ENCODE results near the gene CAMK2D.
A peak's percentile ranks its signal among the peaks of the same experiment; 100 is the strongest.

The CAMK2D gene

GRCh38 chr4:113607998-113608397, 153.5 kb downstream of the CAMK2D start:
- no peak for DNase-seq (ENCODE audit: low read depth)
- no peak for TF ChIP-seq CTCF (IDR thresholded peaks at IDR 0.05; ENCODE audit: insufficient read depth, low read depth, low read length, missing control alignments)

GRCh38 chr4:113607147-113607720, 154.3 kb downstream of the CAMK2D start:
- TF ChIP-seq CTCF (IDR thresholded peaks at IDR 0.05; ENCODE audit: insufficient read depth, low read depth, low read length, missing control alignments): no peak
- no peak for DNase-seq (ENCODE audit: low read depth)
- H3K4me3 ChIP-seq (ENCODE audit: low read length): no peak overlapping the region

More at GRCh38 chr4:113607998-113608397, 153.5 kb downstream of the CAMK2D start:
- H3K4me3 ChIP-seq (ENCODE audit: low read length): no peak overlapping the region

GRCh38 chr4:113604955-113605354, 156.6 kb downstream of the CAMK2D start:
- no peak for TF ChIP-seq CTCF (IDR thresholded peaks at IDR 0.05; ENCODE audit: insufficient read depth, low read depth, low read length, missing control alignments)
- DNase-seq (ENCODE audit: low read depth): peak; percentile 32

GRCh38 chr4:113603911-113604310, 157.6 kb downstream of the CAMK2D start:
- DNase-seq (ENCODE audit: low read depth): no peak

More at GRCh38 chr4:113604955-113605354, 156.6 kb downstream of the CAMK2D start:
- no peak overlapping the region for H3K4me3 ChIP-seq (ENCODE audit: low read length)

GRCh38 chr4:113602646-113603228, 158.8 kb downstream of the CAMK2D start:
- H3K4me3 ChIP-seq (ENCODE audit: low read length): no peak overlapping the region
- no peak for TF ChIP-seq CTCF (IDR thresholded peaks at IDR 0.05; ENCODE audit: insufficient read depth, low read depth, low read length, missing control alignments)
- DNase-seq (ENCODE audit: low read depth): no peak

More at GRCh38 chr4:113603911-113604310, 157.6 kb downstream of the CAMK2D start:
- no peak overlapping the region for H3K4me3 ChIP-seq (ENCODE audit: low read length)
- TF ChIP-seq CTCF (IDR thresholded peaks at IDR 0.05; ENCODE audit: insufficient read depth, low read depth, low read length, missing control alignments): no peak

GRCh38 chr4:113601636-113602035, 159.9 kb downstream of the CAMK2D start:
- H3K4me3 ChIP-seq (ENCODE audit: low read length): no peak overlapping the region
- DNase-seq (ENCODE audit: low read depth): no peak
- TF ChIP-seq CTCF (IDR thresholded peaks at IDR 0.05; ENCODE audit: insufficient read depth, low read depth, low read length, missing control alignments): no peak

GRCh38 chr4:113596396-113596795, 165.1 kb downstream of the CAMK2D start:
- no peak for DNase-seq (ENCODE audit: low read depth)
- no peak overlapping the region for H3K4me3 ChIP-seq (ENCODE audit: low read length)
- TF ChIP-seq CTCF (IDR thresholded peaks at IDR 0.05; ENCODE audit: insufficient read depth, low read depth, low read length, missing control alignments): no peak

Data from epithelial cell of esophagus (primary cell).